Uterus (tissue), 4 donors: ENCODE results near the gene NBEA. TPM values are rescaled to one million over a fixed set of nuclear protein-coding genes. Genes with fewer than 3 reads are reported as not detected.

Source experiments
- DNase-seq, 2 donors: peaks; one replicate each; pipeline ENCODE4 v3.0.0-alpha.2; 2019 to 2020
- H3K27ac ChIP-seq, 2 donors: fragments of 200-600 bp; sonication (generic); 1 replicate in 1 of 2; 2 replicates in 1 of 2; pipeline ENCODE4 v1.5.1; 2016 to 2018
- H3K27me3 ChIP-seq, 2 donors: fragments of 200-600 bp; sonication (generic); one replicate each; pipeline ENCODE4 v1.5.1; 2018 to 2019; ENCODE audit warnings: control low read depth in 1 of 2
- H3K36me3 ChIP-seq, 2 donors: fragments of 200-600 bp; sonication (generic); one replicate each; pipeline ENCODE4 v1.5.1; 2019; ENCODE audit warnings: control low read depth in 1 of 2
- H3K4me1 ChIP-seq, 2 donors: fragments of 200-600 bp; sonication (generic); one replicate each; pipeline ENCODE4 v1.5.1; 2018 to 2019; ENCODE audit warnings: control low read depth in 1 of 2
- H3K4me3 ChIP-seq, 2 donors: fragments of 200-600 bp; sonication (generic); 1 replicate in 1 of 2; 2 replicates in 1 of 2; pipeline ENCODE4 v1.5.1; 2018 to 2019; ENCODE audit warnings: mild to moderate bottlenecking in 1 of 2
- H3K9me3 ChIP-seq, 2 donors: fragments of 200-600 bp; sonication (generic); one replicate each; pipeline ENCODE4 v1.5.1; 2019; ENCODE audit warnings: control low read depth in 1 of 2
- CTCF ChIP-seq, 4 experiments: fragments of 200-600 bp in 2 of 4; fragments of 450-650 bp in 2 of 4; sonication (generic) in 2 of 4; IDR thresholded peaks; one replicate each; pipeline ENCODE4 v1.5.1; 2016 to 2019; ENCODE audit warnings: antibody characterized with exemption in 4 of 4, mild to moderate bottlenecking in 2 of 4, moderate library complexity in 1 of 4
- POLR2A ChIP-seq, 2 donors: fragments of 450-650 bp; IDR thresholded peaks; one replicate each; pipeline ENCODE4 v1.6.1; 2016; ENCODE audit warnings: antibody characterized with exemption in 2 of 2, mild to moderate bottlenecking in 1 of 2, moderate library complexity in 1 of 2
- intact Hi-C: fragments of 100-400 bp; cut with DNase I; formaldehyde crosslinking; loops from one replicate; pipeline ENCODE4 v1.15.1; 2023; ENCODE audit warnings: low total_unique reads
- total RNA-seq, 4 donors: library from RNA; depleted of rRNA in 3 of 4; stranded (reverse); fragments of >200 nt in 3 of 4; gene quantifications; one replicate each; pipeline versions ENCODE4 v1.1.0 to v1.2.4, GENCODE V29; 2014 to 2023
- donor health status: DM: yes; HTN: yes; CAD: no.

Gene NBEA
- total RNA-seq, 4 donors from 2014 or later: 15.6 to 58.1 (median 37.3) TPM

GRCh38 chr13:35704331-35704730 lies 762.3 kb downstream of the NBEA start:
- Histone ChIP-seq H3K4me3 (no peak overlapping the region), H3K36me3 (no peaks in the 10 kb centered on the region), H3K27ac (no peak overlapping the region), H3K27me3 (no peaks in the 10 kb centered on the region), H3K4me1 (no peaks in the 10 kb centered on the region), H3K9me3 (no peaks in the 10 kb centered on the region)
- no peak for DNase-seq
- TF ChIP-seq POLR2A (IDR thresholded peaks at IDR 0.05) (no peak), CTCF (IDR thresholded peaks at IDR 0.05) (no peak)
- intact Hi-C loops: no loop called here

GRCh38 chr13:35706281-35706680 lies 764.2 kb downstream of the NBEA start:
- no peak for TF ChIP-seq CTCF (IDR thresholded peaks at IDR 0.05)
- TF ChIP-seq POLR2A (IDR thresholded peaks at IDR 0.05): no peak
- no peak overlapping the region for H3K27ac ChIP-seq
- intact Hi-C loops: no loop called here

GRCh38 chr13:35706721-35707120 lies 764.7 kb downstream of the NBEA start:
- no peaks in the 10 kb centered on the region for H3K36me3 ChIP-seq
- no peak overlapping the region for H3K27ac ChIP-seq
- intact Hi-C loops: no loop called here
- TF ChIP-seq CTCF (IDR thresholded peaks at IDR 0.05) (no peak), POLR2A (IDR thresholded peaks at IDR 0.05) (no peak)
- DNase-seq: no peak
- no peaks in the 10 kb centered on the region for H3K4me1 ChIP-seq
- H3K9me3 ChIP-seq: no peaks in the 10 kb centered on the region
- H3K27me3 ChIP-seq: no peaks in the 10 kb centered on the region
- H3K4me3 ChIP-seq: no peak overlapping the region

More at GRCh38 chr13:35706281-35706680, 764.2 kb downstream of the NBEA start:
- Histone ChIP-seq H3K36me3 (no peaks in the 10 kb centered on the region), H3K4me1 (no peaks in the 10 kb centered on the region), H3K27me3 (no peaks in the 10 kb centered on the region), H3K4me3 (no peak overlapping the region), H3K9me3 (no peaks in the 10 kb centered on the region)
- no peak for DNase-seq

- no peaks in the 10 kb centered on the region for H3K4me1 ChIP-seq
- H3K4me3 ChIP-seq: no peak overlapping the region
- intact Hi-C loops: no loop called here
- TF ChIP-seq POLR2A (IDR thresholded peaks at IDR 0.05) (no peak), CTCF (IDR thresholded peaks at IDR 0.05) (no peak)
- no peaks in the 10 kb centered on the region for H3K9me3 ChIP-seq
- H3K27me3 ChIP-seq: no peaks in the 10 kb centered on the region
- no peak for DNase-seq
- H3K27ac ChIP-seq: no peak overlapping the region
- no peaks in the 10 kb centered on the region for H3K36me3 ChIP-seq
Observed at GRCh38 chr13:35711909-35712308, 769.8 kb downstream of the NBEA start.

- no peak for TF ChIP-seq CTCF (IDR thresholded peaks at IDR 0.05)
- no peak for TF ChIP-seq POLR2A (IDR thresholded peaks at IDR 0.05)
- no peaks in the 10 kb centered on the region for H3K27me3 ChIP-seq
- DNase-seq: no peak
- H3K27ac ChIP-seq: no peak overlapping the region
- H3K4me3 ChIP-seq: no peak overlapping the region
- no peaks in the 10 kb centered on the region for H3K36me3 ChIP-seq
- H3K9me3 ChIP-seq: no peaks in the 10 kb centered on the region
- intact Hi-C loops: no loop called here
- H3K4me1 ChIP-seq: no peaks in the 10 kb centered on the region
Observed at GRCh38 chr13:35712907-35713761, 771.1 kb downstream of the NBEA start.
